22Rv1 (cell line): ENCODE data around the gene NAPA.

Experiments used
- H3K27ac ChIP-seq: fragments of 450-650 bp; 2 replicates; pipeline ENCODE4 v1.5.1; 2017
- CTCF ChIP-seq: fragments of 450-650 bp; IDR thresholded peaks from 2 replicates; pipeline ENCODE4 v1.5.1; 2017; ENCODE audit warnings: mild to moderate bottlenecking
- ZFX ChIP-seq: fragments of 450-650 bp; IDR thresholded peaks from 2 replicates; pipeline ENCODE4 v1.6.1; 2017; ENCODE audit warnings: antibody characterized with exemption, borderline replicate concordance

NAPA gene

GRCh38 chr19:47490847-47491246, 24.0 kb downstream of the NAPA start:
- TF ChIP-seq CTCF, result no peak
- no peak for TF ChIP-seq ZFX
- no peak overlapping the region for H3K27ac ChIP-seq

GRCh38 chr19:47490031-47490430, 24.8 kb downstream of the NAPA start:
- H3K27ac ChIP-seq, result no peak overlapping the region
- no peak for TF ChIP-seq ZFX
- no peak for TF ChIP-seq CTCF

- TF ChIP-seq ZFX, result no peak
- TF ChIP-seq CTCF, result no peak
These were observed 25.6 kb downstream of the NAPA start for GRCh38 chr19:47489072-47489914.

GRCh38 chr19:47487551-47488515, 27.0 kb downstream of the NAPA start:
- no peak overlapping the region; the same call in 1 of the 2 replicates for H3K27ac ChIP-seq
- TF ChIP-seq ZFX (no peak), CTCF (no peak)

More at GRCh38 chr19:47489072-47489914, 25.6 kb downstream of the NAPA start:
- 0 out of 2 replicates have a peak overlapping the region, but pooled peaks have one; percentile 20 for H3K27ac ChIP-seq

GRCh38 chr19:47486900-47487299, 28.0 kb downstream of the NAPA start:
- H3K27ac ChIP-seq, result peak overlapping the region; percentile 87; the same call in 1 of the 2 replicates

GRCh38 chr19:47486220-47486619, 28.6 kb downstream of the NAPA start:
- H3K27ac ChIP-seq, result peak overlapping the region; percentile 87; the same call in 1 of the 2 replicates

More at GRCh38 chr19:47486900-47487299, 28.0 kb downstream of the NAPA start:
- no peak for TF ChIP-seq ZFX

GRCh38 chr19:47485210-47485609, 29.7 kb downstream of the NAPA start:
- H3K27ac ChIP-seq, result peak overlapping the region; percentile 87
- no peak for TF ChIP-seq CTCF
- no peak for TF ChIP-seq ZFX
